Measurements from ENCODE around the gene ALOX5. TPM values are rescaled to one million over a fixed set of nuclear protein-coding genes. Genes with fewer than 3 reads are reported as not detected.

The ALOX5 gene
- total and polyA plus RNA-seq, 2 experiments from 2014 or later: 3.7 to 5.4 TPM

DNA sequence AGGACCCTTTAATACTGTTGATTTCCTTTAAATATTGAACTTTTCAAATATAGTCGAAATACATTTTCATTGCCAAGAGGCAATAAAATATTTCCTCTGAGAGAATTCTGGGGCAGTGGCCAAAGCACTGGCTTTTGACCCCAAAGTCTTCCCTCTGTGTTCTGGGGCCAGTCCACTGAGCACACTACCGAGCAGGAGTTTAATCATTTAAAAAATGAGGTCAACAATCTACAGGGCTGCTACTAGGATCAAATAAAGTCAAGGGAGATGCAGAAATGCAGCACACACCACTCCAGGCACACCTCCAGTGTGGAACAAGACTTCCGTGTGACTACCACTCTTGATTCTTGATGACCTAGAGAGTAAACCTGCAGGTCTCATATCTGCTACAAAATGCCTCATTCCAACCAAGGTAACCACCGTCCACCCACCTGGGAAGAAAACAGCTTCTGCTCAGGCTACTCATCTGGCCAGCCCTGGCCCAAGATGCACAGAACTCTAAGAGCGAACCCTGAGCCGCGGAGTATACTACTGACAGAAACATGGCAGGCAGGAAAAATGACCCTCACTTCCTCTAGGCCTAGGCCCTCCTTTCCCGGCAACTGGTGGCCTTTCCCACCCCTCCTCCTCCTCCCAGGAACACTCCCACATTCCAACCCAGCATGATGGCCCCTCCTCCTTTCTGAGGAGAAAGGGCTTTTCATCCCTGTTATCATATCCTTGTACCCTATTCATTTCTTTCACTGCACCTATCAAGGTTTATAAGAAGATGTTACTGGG is 97.7 kb downstream of the ALOX5 start (continued):
- TF ChIP-seq, protein P1, sequence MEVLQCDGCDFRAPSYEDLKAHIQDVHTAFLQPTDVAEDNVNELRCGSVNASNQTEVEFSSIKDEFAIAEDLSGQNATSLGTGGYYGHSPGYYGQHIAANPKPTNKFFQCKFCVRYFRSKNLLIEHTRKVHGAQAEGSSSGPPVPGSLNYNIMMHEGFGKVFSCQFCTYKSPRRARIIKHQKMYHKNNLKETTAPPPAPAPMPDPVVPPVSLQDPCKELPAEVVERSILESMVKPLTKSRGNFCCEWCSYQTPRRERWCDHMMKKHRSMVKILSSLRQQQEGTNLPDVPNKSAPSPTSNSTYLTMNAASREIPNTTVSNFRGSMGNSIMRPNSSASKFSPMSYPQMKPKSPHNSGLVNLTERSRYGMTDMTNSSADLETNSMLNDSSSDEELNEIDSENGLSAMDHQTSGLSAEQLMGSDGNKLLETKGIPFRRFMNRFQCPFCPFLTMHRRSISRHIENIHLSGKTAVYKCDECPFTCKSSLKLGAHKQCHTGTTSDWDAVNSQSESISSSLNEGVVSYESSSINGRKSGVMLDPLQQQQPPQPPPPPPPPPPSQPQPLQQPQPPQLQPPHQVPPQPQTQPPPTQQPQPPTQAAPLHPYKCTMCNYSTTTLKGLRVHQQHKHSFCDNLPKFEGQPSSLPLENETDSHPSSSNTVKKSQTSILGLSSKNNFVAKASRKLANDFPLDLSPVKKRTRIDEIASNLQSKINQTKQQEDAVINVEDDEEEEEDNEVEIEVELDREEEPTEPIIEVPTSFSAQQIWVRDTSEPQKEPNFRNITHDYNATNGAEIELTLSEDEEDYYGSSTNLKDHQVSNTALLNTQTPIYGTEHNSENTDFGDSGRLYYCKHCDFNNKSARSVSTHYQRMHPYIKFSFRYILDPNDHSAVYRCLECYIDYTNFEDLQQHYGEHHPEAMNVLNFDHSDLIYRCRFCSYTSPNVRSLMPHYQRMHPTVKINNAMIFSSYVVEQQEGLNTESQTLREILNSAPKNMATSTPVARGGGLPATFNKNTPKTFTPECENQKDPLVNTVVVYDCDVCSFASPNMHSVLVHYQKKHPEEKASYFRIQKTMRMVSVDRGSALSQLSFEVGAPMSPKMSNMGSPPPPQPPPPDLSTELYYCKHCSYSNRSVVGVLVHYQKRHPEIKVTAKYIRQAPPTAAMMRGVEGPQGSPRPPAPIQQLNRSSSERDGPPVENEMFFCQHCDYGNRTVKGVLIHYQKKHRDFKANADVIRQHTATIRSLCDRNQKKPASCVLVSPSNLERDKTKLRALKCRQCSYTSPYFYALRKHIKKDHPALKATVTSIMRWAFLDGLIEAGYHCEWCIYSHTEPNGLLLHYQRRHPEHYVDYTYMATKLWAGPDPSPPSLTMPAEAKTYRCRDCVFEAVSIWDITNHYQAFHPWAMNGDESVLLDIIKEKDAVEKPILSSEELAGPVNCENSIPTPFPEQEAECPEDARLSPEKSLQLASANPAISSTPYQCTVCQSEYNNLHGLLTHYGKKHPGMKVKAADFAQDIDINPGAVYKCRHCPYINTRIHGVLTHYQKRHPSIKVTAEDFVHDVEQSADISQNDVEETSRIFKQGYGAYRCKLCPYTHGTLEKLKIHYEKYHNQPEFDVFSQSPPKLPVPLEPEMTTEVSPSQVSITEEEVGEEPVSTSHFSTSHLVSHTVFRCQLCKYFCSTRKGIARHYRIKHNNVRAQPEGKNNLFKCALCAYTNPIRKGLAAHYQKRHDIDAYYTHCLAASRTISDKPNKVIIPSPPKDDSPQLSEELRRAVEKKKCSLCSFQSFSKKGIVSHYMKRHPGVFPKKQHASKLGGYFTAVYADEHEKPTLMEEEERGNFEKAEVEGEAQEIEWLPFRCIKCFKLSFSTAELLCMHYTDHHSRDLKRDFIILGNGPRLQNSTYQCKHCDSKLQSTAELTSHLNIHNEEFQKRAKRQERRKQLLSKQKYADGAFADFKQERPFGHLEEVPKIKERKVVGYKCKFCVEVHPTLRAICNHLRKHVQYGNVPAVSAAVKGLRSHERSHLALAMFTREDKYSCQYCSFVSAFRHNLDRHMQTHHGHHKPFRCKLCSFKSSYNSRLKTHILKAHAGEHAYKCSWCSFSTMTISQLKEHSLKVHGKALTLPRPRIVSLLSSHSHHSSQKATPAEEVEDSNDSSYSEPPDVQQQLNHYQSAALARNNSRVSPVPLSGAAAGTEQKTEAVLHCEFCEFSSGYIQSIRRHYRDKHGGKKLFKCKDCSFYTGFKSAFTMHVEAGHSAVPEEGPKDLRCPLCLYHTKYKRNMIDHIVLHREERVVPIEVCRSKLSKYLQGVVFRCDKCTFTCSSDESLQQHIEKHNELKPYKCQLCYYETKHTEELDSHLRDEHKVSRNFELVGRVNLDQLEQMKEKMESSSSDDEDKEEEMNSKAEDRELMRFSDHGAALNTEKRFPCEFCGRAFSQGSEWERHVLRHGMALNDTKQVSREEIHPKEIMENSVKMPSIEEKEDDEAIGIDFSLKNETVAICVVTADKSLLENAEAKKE (CRISPR knock-in tag; IDR thresholded peaks at IDR 0.05): no peak
- TF ChIP-seq JUNB (IDR thresholded peaks at IDR 0.05; ENCODE audit: unreplicated experiment) (no peak), STAT1 (IDR thresholded peaks at IDR 0.05; ENCODE audit: unreplicated experiment) (no peak), POLR2AphosphoS5 (IDR thresholded peaks at IDR 0.05; ENCODE audit: low read depth) (no peak), NANOG (IDR thresholded peaks at IDR 0.05; ENCODE audit: borderline replicate concordance) (no peak), CREB1 (CRISPR knock-in tag; IDR thresholded peaks at IDR 0.05; ENCODE audit: low read depth) (no peak)

DNA sequence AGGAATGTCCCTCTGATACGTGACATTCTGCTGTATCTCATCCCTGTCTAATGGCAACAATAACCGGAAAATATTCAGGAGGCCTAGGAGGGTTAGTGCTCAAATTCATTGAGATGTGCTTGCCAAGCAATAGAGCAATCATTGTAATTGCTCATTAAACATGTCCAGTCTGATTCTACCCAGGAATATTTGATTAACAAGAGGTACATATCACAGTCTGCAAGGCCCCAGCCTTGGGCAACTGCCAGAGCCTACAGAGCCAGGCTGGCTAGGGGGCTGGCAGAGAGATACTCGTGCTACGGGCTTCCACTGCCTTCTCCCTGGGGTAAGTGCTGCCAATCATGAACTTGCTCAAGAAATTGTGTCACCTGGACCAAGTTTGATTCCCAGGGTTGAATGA is 99.1 kb downstream of the ALOX5 start:
- Histone ChIP-seq H3K4me1 (ENCODE audit: insufficient read depth) (peaks cover 21% of the 10 kb centered on the region), H3K27ac (ENCODE audit: low read depth) (no peak overlapping the region), H3K4me2 (no peak overlapping the region), H3K27me3 (ENCODE audit: insufficient read depth) (no peaks in the 10 kb centered on the region), H4K20me1 (replicated peaks; ENCODE audit: insufficient read depth) (no peaks in the 10 kb centered on the region), H3K79me2 (replicated peaks; ENCODE audit: insufficient read depth) (peaks cover 14% of the 10 kb centered on the region), H3F3A (replicated peaks; ENCODE audit: low read depth) (no peaks in the 10 kb centered on the region), H2AFZ (no peak overlapping the region), H3K36me3 (ENCODE audit: insufficient read depth) (no peaks in the 10 kb centered on the region), H3K4me3 (no peak overlapping the region), H3K9me2 (ENCODE audit: insufficient read depth) (0 out of 2 replicates have a peak, but pooled peaks cover 6% of the 10 kb centered on the region)
- no peak overlapping the region for H3K27ac Mint-ChIP-seq
- DNase-seq (ENCODE audit: low spot score) (no peak), ATAC-seq (no peak)
- H3K4me3 Mint-ChIP-seq: no peak overlapping the region
- H3K4me1 Mint-ChIP-seq: peaks cover 27% of the 10 kb centered on the region
- H3K36me3 Mint-ChIP-seq (ENCODE audit: low read depth): no peaks in the 10 kb centered on the region; the same call in 2 of the 3 replicates
- no peaks in the 10 kb centered on the region; the same call in 2 of the 3 replicates for H3K9me3 Mint-ChIP-seq
- H3K27me3 Mint-ChIP-seq (ENCODE audit: insufficient read depth, low read depth, poor library complexity): peaks cover 4% of the 10 kb centered on the region
- TF ChIP-seq CREB1 (CRISPR knock-in tag; IDR thresholded peaks at IDR 0.05; ENCODE audit: low read depth): no peak
- no peak for TF ChIP-seq ZNF114 (CRISPR knock-in tag; IDR thresholded peaks at IDR 0.05)
- TF ChIP-seq, protein P1 (CRISPR knock-in tag; IDR thresholded peaks at IDR 0.05): no peak

All from GM23338 (cell line).